GM19025 (cell line): Measurements from ENCODE around the gene TMEM253.

Source experiments
- ATAC-seq: cut with Tn5 transposase; IDR thresholded peaks from one replicate; pipeline ENCODE4 v1.9.1; 2021; ENCODE audit warnings: mild to moderate bottlenecking, low read depth, moderate library complexity; ENCODE audit not compliant: unreplicated experiment

Gene TMEM253

DNA sequence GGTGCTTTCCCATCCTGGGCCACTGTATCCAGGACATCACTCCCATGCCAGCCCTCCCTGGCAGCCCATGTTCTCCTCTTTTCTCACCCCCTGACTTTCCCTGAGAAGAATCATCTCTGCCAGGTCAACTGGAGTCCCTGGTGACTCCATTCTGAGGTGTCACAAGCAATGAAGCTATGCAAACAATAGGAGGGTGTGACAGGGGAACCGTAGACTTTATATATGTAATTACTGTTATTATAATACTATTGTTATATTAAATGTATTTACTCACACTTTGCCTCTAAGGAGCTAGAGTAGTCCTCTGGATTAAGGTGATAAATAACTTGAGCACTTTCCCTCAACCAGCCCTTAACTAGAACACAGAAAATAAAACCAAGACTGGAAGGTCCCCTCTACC lies 11.6 kb upstream of the TMEM253 start:
- no peak for ATAC-seq

DNA sequence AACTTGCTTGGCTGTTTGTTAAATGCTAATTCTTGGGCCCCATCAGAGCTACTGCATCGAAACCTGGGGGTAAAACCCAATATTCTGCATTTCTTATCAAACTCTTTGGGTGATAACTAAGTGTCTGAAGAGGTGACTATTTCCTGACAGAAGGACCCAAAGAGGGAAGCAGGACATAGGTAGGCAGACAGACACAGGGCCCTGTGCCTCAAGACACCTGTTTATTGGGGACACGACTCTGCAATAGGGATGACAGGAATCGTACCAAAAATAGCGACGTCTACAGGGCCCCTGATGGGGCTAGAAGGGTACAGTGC lies 11.0 kb upstream of the TMEM253 start:
- ATAC-seq: no peak

DNA sequence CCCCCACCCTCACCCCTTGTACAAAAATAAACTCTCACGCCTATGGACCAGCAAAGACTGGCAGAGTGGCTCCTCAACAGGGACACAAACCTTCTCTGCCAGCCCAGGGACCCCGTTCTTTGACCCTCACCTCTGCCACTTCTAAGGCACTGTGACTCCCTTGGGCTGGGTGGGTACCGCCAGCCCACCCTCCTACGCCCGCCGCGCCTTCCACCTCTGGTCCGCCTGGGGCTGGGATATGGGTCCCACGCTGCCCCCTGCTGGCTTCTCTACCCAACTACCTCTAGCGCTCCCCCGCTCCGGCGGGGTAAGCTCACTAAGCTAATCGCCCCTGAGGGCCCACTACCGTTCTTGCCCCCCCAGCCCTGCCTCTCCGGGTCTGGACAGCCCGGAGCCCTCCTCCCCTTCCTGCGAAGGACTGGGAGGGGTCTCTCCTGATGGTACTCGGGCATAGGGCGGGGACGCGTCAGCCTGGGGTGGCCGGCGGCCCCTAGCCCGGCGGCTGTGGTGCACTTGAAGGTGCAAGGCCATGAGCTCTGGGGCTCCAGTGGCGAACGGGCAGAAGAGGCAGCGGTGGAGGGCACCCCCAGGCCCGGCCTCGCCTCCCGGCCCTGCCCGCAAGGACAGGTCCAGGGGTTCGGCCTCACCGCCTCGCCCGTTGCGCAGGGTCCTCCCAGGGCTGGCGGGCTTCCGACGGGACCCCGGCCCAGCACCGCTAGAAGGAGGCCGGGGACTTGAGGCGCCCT lies 10.5 kb upstream of the TMEM253 start:
- ATAC-seq: no peak

DNA sequence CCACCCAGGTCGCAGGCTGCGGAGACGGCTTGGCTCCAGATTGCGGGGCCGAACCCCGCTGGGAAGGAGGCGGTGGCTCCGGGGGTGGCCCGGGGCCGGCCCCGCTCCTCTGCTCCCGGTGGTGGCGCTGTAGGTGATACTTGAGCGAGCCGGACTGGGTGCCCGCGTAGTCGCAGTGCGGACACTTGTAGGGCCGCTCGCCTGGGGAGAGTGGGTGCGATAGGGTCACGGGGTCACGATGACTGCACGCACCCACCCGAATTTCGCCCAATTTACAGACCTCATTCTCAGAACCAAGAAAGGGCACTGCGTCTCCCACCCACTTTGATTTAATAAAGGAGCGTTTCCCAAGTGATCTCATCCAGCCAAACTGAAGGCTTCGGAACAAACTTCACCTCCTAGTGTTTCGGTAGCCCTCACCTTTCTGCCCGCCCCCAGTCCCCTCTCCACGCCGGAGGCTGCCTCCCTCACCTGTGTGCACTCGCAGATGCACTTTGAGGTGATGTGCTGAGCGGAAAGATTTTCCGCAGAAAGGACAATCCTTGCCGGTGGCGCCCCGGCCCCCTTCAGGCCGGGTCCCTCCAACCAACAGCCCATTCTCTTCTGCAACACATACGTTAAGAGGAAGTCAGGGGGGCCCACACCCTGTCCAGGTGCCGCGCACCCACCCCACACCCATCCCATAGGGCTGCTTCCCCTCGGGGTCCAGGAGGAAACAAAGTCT lies 9.8 kb upstream of the TMEM253 start:
- no peak for ATAC-seq

DNA sequence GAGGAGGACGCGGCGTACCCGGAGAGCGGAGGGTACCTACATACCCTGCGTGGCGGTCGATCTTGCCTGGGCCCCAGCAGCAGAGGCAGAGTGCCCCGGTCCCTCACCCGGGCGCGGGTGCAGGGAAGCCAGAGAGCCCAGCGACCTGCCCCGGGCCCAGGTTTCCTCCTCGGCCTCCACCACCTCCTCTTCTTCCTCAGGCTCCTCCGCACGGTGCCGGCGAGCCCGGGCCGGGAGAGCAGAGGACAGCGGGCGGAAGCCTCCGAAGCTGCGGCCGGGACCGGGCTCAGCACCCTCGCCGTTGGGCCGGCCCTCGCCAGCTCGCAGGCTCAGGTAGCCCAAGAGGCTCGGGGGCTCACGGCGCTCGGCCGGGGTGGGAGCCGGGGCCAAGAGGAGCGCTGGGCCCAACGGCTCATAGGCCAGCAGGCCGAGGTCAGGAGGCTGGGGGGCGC lies 9.0 kb upstream of the TMEM253 start:
- no peak for ATAC-seq

DNA sequence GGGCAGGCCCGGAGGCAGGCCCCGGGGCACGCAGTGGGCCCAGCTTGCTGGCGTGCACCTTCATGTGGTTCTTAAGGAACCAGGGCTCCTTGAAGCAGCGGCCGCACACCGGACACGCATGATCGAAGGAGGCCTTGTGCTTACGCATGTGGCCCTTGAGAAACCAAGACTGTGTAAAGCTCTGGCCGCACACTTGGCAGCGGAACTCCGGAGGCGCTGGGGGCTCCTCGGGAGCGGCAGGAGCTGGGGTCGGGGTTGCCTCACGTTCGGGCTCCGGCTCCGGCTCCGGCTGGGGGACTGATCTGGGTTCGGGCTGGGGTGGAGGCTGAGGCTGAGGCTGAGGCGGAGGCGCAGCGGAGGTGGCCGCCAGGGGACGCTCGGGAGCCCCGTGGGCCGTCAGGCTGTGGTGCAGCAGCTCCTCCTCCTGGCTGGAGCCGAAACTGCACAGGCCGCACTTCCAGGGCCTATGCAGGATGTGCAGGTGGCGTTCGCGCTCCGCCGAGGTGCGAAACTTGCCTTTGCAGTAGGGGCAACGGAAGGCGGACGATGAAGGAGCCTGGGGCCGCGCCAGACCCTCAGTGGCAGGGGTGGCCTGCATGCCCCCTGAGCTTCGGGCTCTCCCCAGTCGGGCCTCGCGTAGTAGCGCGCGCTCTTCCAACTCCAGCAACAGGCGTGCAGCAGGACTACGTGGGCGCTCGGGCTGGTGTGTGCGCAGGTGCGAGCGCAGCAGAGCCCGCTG lies 8.4 kb upstream of the TMEM253 start:
- peak; percentile 94 for ATAC-seq

DNA sequence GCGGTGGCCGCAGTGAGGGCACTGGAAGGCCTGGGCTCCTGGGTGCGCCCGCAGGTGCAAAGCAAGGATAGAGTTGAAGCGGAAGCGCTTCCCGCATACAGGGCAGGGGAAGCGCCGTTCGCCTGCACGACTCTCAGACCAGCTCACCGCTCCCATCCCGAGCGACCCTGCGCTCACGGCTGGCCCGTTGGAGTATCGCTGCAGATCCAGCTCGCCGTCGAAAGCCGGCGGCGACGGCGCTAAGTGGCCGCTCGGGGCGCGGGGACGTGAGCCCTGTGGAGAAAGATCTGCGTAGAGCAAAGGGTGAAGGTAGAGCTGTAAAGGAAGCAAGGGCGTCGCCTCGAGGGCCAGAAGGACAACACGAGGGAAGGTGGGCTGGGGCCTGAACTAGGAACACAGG lies 7.8 kb upstream of the TMEM253 start:
- no peak for ATAC-seq

DNA sequence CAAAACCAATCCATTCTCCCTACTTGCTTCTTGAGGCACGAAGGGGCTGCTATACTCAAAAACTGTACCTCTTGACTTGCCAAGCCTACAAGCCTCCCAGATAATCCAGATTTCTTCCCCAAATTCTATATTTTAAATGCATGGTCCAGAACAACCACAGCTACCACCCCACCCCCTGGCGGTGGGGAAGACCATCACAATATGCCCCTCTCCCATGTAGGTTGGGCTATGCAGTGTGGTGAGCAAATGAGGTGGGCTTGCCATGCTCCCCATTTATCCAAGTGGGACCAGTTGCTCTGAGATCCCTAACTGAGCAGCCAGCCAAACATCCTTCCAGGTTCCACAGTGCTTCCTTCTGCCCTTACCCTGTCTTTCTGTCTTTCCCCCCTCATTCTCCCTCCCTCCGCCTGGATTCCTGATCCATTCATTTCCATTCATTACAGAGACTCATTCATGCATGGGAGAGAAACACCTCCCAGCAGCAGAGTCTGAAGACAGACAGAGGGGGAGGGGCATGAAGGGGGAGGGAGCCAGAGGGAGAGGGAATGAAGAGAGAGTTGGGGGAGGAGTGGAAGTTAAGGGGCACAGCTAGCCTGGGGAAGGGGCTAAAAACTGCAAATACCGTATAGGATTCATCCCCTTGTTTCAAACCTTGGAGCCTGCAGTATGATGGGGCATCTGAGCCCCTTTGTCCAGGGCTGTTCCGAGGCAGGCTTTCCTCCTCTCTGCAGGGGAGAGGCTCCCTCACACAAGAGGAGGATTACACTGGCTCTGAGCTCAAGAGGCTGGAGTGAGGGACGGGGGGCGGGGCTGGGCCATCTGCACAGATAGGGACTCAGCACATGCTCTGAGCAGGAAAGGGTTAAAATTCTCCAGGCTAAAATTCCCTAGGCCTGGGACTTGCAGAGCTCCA lies 6.8 kb upstream of the TMEM253 start:
- no peak for ATAC-seq

DNA sequence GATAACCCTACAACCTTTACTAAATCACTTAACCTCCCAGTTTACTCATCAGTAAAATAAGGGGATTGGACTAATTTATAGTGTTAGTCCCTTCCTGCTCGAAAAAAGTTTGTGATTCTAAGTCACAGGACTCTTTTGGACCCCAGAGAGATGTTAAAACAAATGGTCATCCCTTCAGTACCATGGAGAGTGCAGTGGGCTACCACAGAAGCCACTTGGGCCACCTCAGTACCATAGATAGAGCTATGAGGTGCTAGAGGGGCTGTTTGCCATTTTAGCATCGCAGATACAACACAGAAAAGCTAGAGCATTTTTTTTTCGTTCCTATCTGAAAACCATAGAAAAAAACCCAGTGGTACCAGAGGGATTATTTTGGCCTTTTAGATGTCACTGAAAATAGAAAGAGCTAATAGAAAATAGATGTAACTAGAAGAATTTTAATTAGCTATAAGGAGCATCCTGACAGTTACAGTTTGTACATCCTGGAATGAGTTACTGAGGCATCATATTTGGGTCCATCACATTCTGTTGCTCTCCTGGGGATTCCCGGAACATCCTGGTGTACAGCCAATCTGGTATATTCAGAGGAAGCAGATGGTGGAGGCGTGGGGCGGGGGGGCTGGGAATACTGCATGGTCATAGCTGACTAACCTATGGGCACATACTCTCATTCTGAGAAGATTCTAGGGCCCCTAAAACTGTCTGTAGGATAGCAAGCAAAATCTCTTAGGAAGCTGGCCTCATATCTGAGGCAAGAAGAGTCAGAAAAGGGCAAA lies 5.2 kb upstream of the TMEM253 start:
- no peak for ATAC-seq

DNA sequence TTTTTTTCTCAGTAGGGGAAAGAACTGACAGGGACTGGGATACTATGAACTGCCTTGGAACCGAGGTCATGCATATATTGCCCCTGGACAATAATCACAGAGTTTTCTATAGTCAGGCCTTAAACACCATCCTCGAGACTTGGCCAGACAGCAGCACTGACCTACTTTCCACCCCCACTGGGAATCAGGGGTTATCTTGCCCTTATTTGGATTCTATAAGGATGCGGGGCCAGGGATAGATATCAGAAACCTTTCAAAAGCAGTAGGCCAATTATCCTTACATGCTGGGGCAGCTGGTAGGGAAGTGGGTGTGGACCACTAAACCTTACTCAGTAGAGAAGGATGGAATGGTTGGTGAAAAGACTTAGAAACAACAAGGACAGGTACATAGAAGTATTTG lies 4.4 kb upstream of the TMEM253 start:
- ATAC-seq: no peak

DNA sequence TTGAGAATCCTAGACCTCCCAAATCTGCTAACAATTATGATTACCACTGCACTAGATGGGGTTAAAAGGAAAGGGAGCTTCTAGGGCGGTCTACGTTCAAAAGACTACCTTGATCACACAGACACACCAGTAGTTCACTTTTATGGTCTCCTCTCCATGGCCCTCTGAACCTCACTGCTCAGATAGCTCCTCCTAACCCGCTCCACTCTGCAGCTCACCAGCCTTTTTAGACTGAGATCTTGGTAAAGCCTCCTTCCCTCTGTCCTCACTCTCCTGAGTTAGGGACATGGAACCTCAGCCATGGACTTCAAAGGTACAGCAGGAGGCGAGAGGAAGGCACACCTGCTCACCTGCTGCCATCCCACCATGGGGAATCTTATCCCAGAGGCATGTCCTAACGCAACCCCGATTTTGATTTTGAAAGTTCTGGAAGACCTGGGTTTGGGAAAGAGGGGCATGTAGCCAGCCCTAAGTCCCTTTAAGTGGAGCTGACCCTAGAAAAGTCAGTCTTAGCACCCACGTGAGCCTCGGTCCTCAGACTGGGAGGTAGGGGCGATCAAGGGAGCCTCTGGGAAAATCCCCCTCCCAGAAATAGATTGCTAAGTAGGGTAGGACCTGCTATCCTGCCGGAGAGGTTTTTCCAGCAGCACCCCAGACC lies 3.8 kb upstream of the TMEM253 start:
- ATAC-seq: no peak

DNA sequence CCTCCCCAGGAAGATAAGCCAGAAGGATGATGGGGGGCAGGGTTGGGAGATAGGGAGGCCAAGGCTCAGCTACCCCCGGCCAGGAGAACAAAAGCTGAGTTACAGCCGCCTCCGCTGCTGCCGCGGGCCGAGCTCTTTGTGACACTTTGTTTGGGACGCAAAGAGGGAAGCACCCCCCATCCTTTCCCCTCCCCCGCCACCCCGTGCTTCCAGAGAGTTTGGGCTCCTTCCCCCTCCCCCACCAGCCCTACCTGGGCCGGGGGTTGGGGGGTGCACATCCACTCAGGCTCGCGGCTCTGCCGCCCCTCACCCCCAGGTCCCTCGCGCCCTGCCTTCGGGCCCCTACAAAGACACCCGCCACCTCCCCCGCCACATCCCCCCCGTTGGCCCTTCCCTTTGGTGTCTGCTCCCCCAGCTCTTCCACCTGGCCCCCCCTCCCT lies 3.2 kb upstream of the TMEM253 start:
- no peak for ATAC-seq

DNA sequence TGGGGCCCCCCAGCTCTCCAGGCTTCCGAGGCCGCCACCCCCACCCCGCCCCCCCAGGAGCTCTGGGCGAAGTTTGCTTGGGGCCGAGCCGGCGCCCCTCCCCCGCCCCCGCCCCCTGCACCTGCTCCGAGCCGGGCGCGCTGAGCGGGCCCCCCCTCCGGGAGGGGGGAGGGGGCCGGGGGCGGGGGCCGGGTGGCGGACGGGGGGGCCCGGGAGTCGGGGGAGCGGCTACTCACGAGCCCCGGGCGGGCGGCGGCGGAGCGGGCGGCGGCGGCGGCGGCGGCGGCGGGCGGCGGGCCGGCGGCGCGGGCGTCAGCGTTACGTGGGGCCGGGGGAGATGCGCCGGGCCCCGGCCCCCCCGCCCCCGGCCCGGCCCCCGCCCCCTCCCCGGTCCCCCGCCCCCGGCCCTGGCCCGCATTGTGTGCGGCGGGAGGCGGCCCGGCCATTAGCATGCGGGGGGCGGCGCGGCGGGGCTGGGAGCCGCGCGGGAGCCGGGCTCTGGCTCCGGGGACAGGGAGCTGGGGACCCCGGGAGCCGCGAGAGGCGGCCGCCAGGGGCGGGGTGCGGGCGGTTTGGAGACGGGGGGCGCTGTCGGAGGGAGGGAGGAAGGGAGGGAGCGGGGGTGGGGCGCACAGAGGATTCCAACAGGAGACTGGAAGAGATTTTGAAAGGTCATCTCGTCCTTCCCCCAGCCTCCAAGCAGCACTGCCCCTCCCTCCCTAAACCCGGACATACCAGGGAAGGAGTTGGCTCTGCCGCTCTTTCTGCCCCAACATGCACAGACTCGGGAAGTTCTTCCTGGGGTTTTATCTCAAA lies 2.6 kb upstream of the TMEM253 start, which contains the start of gene ZNF219:
ZNF219 (minus strand) TSS at position 580 of the 816 bp plus-strand sequence. CDS start 5,064 bp downstream, outside the sequence.
- ATAC-seq: no peak

DNA sequence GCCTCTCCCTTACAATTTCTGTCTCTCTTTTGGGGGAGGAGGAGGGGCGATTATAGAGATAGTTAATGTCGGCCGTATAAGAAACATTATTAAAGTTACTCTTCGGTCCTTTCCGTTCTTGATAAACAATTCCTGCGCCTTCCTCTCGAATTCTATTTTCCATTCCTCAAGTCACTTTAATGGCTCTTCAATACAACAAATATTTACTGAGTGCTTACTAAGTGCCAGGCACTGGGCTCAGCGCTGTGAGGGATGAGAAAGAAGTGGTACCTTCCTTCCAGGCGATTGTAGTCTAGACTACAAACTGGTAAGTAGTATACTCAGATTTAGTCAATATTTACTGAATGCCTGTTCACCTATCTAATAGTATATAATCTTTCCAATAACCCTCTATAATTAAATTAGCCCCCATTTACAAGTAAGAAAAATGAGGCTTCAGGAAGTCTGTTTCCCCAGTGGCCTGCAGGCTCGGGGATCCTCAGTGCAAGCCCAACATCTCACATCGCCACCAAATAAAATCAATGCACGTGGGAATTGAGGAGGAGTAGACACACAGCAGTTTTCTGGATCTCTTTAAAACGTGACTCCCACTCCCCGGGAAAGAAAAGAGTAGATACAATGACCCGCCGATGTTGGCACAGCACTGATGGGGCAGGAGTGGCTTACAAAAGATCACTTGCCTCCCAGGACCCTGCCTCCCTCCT lies 1.8 kb upstream of the TMEM253 start:
- no peak for ATAC-seq

DNA sequence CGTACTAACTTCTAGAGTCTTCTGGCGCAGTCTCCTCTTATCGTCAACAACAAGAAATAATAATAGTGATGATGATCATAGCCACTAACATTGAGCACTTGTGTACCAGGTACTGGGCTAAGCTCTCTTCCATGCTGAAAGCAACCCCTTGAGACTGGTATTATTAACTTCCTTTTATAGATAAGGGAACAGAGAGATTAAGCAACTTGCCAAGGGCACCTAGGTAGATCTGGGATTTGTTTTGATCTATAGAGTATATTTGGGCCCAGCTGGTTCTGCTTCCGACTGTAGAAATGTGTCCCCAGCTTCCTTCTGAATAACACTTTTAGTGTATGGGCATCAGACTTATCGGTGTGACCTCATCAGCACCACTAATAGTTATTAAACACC lies 1.3 kb upstream of the TMEM253 start:
- ATAC-seq: no peak

DNA sequence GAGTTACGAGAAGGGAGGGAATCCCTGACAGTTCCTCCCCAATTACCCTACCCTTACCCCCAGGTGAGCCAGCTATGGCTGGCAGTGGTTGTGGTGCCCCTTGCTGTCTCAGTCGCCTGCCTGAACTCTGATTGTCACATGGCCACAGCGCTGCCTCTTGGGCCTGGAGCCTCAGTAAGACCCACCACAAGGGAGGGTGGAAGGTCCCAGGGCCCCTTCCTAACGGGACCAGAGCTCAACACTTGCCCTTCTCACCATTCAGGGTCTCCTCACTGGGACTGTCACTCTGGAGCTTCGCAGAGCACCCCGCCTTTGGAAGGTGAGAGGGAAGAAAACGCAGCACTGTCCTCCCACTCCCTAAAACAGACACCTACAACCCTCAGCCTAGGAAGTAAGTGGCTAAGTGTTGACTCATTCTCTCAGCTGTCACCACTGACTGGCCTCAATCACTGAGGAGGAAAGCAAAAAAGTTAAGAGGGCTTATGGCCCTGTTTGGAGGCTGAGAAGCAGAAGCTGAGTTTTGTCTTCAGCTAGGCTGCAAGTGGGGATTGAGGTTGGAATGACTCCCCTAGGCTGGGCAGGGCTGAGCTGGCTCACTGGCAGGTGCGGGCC lies 1.0 kb downstream of the TMEM253 start:
- no peak for ATAC-seq
